Natural killer cell (primary cell): ENCODE results near the gene HMSD. TPM values are rescaled to one million over a fixed set of nuclear protein-coding genes. Genes with fewer than 3 reads are reported as not detected.

ENCODE experiments used
- ATAC-seq, 3 donors: fragments of 150-1000 bp in 2 of 3; fragments of 200-7000 bp in 1 of 3; cut with Tn5 transposase; 1 replicate in 1 of 3; 2 replicates in 2 of 3; pipeline ENCODE4 v1.10.0; 2021; ENCODE audit warnings: mild to moderate bottlenecking in 2 of 3, moderate library complexity in 2 of 3
- DNase-seq, 2 donors: peaks; one replicate each; pipeline versions ENCODE4 v3.0.0 to v3.0.0-alpha.2; 2013 to 2021; ENCODE audit warnings: mixed read lengths in 1 of 2
- H3K27ac ChIP-seq: one replicate; pipeline ENCODE4 v1.5.1; 2013; ENCODE audit warnings: mild to moderate bottlenecking, low read length
- H3K27me3 ChIP-seq: one replicate; pipeline ENCODE4 v1.6.1; 2013; ENCODE audit warnings: low read length; ENCODE audit not compliant: control insufficient read depth, insufficient read depth
- H3K36me3 ChIP-seq: one replicate; pipeline ENCODE4 v1.6.1; 2013; ENCODE audit warnings: low read length; ENCODE audit not compliant: control insufficient read depth, insufficient read depth
- H3K4me1 ChIP-seq: one replicate; pipeline ENCODE4 v1.6.1; 2013; ENCODE audit warnings: low read length; ENCODE audit not compliant: control insufficient read depth, insufficient read depth
- H3K4me3 ChIP-seq: one replicate; pipeline ENCODE4 v1.5.1; 2013; ENCODE audit warnings: low read length
- H3K9me3 ChIP-seq: one replicate; pipeline ENCODE4 v1.6.1; 2013; ENCODE audit warnings: low read length; ENCODE audit not compliant: control insufficient read depth, insufficient read depth
- H3K27ac Mint-ChIP-seq, 2 donors: one replicate each; pipeline ENCODE4 v1.8.0; 2022; ENCODE audit warnings: mild to moderate bottlenecking in 2 of 2, mixed read lengths in 2 of 2, moderate library complexity in 1 of 2
- H3K27me3 Mint-ChIP-seq, 2 donors: one replicate each; pipeline ENCODE4 v1.8.0; 2022; ENCODE audit warnings: low read depth in 2 of 2, mixed read lengths in 2 of 2
- H3K36me3 Mint-ChIP-seq: one replicate; pipeline ENCODE4 v1.8.0; 2022; ENCODE audit warnings: mixed read lengths
- H3K4me1 Mint-ChIP-seq, 2 donors: one replicate each; pipeline ENCODE4 v1.8.0; 2022; ENCODE audit warnings: mixed read lengths in 2 of 2
- H3K4me3 Mint-ChIP-seq: one replicate; pipeline ENCODE4 v1.8.0; 2022; ENCODE audit warnings: mild to moderate bottlenecking, moderate library complexity, mixed read lengths
- H3K9me3 Mint-ChIP-seq, 2 donors: one replicate each; pipeline ENCODE4 v1.8.0; 2022; ENCODE audit warnings: mixed read lengths in 2 of 2
- CTCF ChIP-seq: fragments of 200-600 bp; IDR thresholded peaks from one replicate; pipeline ENCODE4 v1.8.0; 2022; ENCODE audit warnings: antibody characterized with exemption
- WGBS: methylation state at CpG from one replicate; pipeline ENCODE4 v1.1.7; 2013; ENCODE audit warnings: missing lambda C conversion rate; ENCODE audit not compliant: insufficient coverage; 5-methylcytosine and 5-hydroxymethylcytosine counted together
- intact Hi-C: fragments of 100-400 bp; cut with micrococcal nuclease; formaldehyde crosslinking; loops from one replicate; pipeline ENCODE4 v1.14.2; 2022
- total RNA-seq, 4 donors: library from RNA; stranded (reverse); fragments of 120-200 nt in 1 of 4; gene quantifications; one replicate each; pipeline versions ENCODE4 v1.2.3 to v1.2.4, GENCODE V29; 2013 to 2022

The HMSD gene
- total RNA-seq, 3 donors from 2014 or later (not counting 1 experiment from before 2014, with no cell fraction given): not detected

GRCh38 chr18:63997041-63997440 lies 47.9 kb downstream of the HMSD start:
- Histone ChIP-seq H3K4me3 (no peak overlapping the region), H3K27ac (no peak overlapping the region), H3K27me3 (no peaks in the 10 kb centered on the region), H3K4me1 (no peaks in the 10 kb centered on the region), H3K36me3 (no peaks in the 10 kb centered on the region), H3K9me3 (peaks cover 25% of the 10 kb centered on the region)
- WGBS: 86% methylated on average over 4 of the region's 4 CpGs
- peaks cover 0 to 3% of the 10 kb centered on the region in 2 donors for H3K9me3 Mint-ChIP-seq
- ATAC-seq: no peak
- intact Hi-C loops: no loop called here
- peaks cover 2 to 5% of the 10 kb centered on the region in 2 donors for H3K27me3 Mint-ChIP-seq
- no peak for DNase-seq
- H3K36me3 Mint-ChIP-seq: peaks cover 6% of the 10 kb centered on the region
- TF ChIP-seq CTCF: no peak
- H3K4me3 Mint-ChIP-seq: no peak overlapping the region
- H3K27ac Mint-ChIP-seq: no peak overlapping the region
- no peaks in the 10 kb centered on the region for H3K4me1 Mint-ChIP-seq

GRCh38 chr18:63997606-63998005 lies 48.5 kb downstream of the HMSD start:
- no peak for ATAC-seq
- H3K9me3 ChIP-seq: peaks cover 25% of the 10 kb centered on the region
- 88% methylated on average over 2 of the region's 2 CpGs for WGBS
- no peak for TF ChIP-seq CTCF
- H3K36me3 Mint-ChIP-seq: peaks cover 6% of the 10 kb centered on the region
- intact Hi-C loops: no loop called here
- peaks cover 2 to 5% of the 10 kb centered on the region in 2 donors for H3K27me3 Mint-ChIP-seq
- no peak overlapping the region for H3K4me3 ChIP-seq
- DNase-seq: no peak
- no peak overlapping the region for H3K27ac Mint-ChIP-seq
- H3K36me3 ChIP-seq: no peaks in the 10 kb centered on the region
- no peaks in the 10 kb centered on the region for H3K27me3 ChIP-seq
- no peak overlapping the region for H3K27ac ChIP-seq
- peaks cover 0 to 3% of the 10 kb centered on the region in 2 donors for H3K9me3 Mint-ChIP-seq
- no peak overlapping the region for H3K4me3 Mint-ChIP-seq
- H3K4me1 ChIP-seq: no peaks in the 10 kb centered on the region
- H3K4me1 Mint-ChIP-seq: no peaks in the 10 kb centered on the region

- Mint-ChIP-seq H3K4me3 (no peak overlapping the region), H3K27me3 (peaks cover 5 to 9% of the 10 kb centered on the region in 2 donors), H3K9me3 (peaks cover 0 to 3% of the 10 kb centered on the region in 2 donors), H3K36me3 (peaks cover 6% of the 10 kb centered on the region), H3K27ac (no peak overlapping the region), H3K4me1 (no peaks in the 10 kb centered on the region)
- Histone ChIP-seq H3K27ac (no peak overlapping the region), H3K36me3 (no peaks in the 10 kb centered on the region), H3K27me3 (no peaks in the 10 kb centered on the region), H3K4me3 (no peak overlapping the region), H3K4me1 (no peaks in the 10 kb centered on the region), H3K9me3 (peaks cover 24% of the 10 kb centered on the region)
- intact Hi-C loops: no loop called here
- DNase-seq (no peak), ATAC-seq (no peak)
- TF ChIP-seq CTCF: no peak
- WGBS: 90% methylated on average over 2 of the region's 2 CpGs
Observed at GRCh38 chr18:63999871-64000270, 50.8 kb downstream of the HMSD start.

- Mint-ChIP-seq H3K27me3 (peaks cover 11 to 22% of the 10 kb centered on the region in 2 donors), H3K27ac (no peak overlapping the region), H3K4me3 (no peak overlapping the region), H3K36me3 (no peaks in the 10 kb centered on the region), H3K4me1 (no peaks in the 10 kb centered on the region), H3K9me3 (no peaks in the 10 kb centered on the region)
- H3K27ac ChIP-seq: no peak overlapping the region
- no peak for ATAC-seq
- DNase-seq: no peak
- intact Hi-C loops: no loop called here
- WGBS: 54% methylated on average over 41 of the region's 41 CpGs
- no peak for TF ChIP-seq CTCF
- H3K36me3 ChIP-seq: no peaks in the 10 kb centered on the region
- no peaks in the 10 kb centered on the region for H3K27me3 ChIP-seq
- H3K4me1 ChIP-seq: no peaks in the 10 kb centered on the region
- H3K4me3 ChIP-seq: no peak overlapping the region
- H3K9me3 ChIP-seq: no peaks in the 10 kb centered on the region
Observed at GRCh38 chr18:64002581-64002980, 53.5 kb downstream of the HMSD start.
